CD4-positive, alpha-beta T cell treated with Interleukin-10 for 1 hour (primary cell): Measurements from ENCODE around the gene SMOC2.

ENCODE experiments used
- DNase-seq: peaks from one replicate; pipeline ENCODE4 v3.0.0-alpha.2; 2020

SMOC2 gene

GRCh38 chr6:168634541-168635328, 193.8 kb downstream of the SMOC2 start:
- no peak for DNase-seq

GRCh38 chr6:168636147-168637004, 195.4 kb downstream of the SMOC2 start:
- no peak for DNase-seq

- DNase-seq, result no peak
Measured at GRCh38 chr6:168637834-168638233, 196.8 kb downstream of the SMOC2 start.

GRCh38 chr6:168638468-168639271, 197.7 kb downstream of the SMOC2 start:
- no peak for DNase-seq

- DNase-seq, result no peak
Measured at GRCh38 chr6:168640181-168640580, 199.2 kb downstream of the SMOC2 start.

GRCh38 chr6:168640768-168641167, 199.8 kb downstream of the SMOC2 start:
- DNase-seq, result no peak

GRCh38 chr6:168641446-168641845, 200.5 kb downstream of the SMOC2 start:
- no peak for DNase-seq

GRCh38 chr6:168643401-168643800, 202.4 kb downstream of the SMOC2 start:
- DNase-seq, result no peak

GRCh38 chr6:168645326-168645725, 204.3 kb downstream of the SMOC2 start:
- DNase-seq, result no peak

GRCh38 chr6:168647271-168647670, 206.3 kb downstream of the SMOC2 start:
- no peak for DNase-seq

- DNase-seq, result no peak
Measured at GRCh38 chr6:168648240-168649125, 207.5 kb downstream of the SMOC2 start.

GRCh38 chr6:168649209-168649608, 208.2 kb downstream of the SMOC2 start:
- no peak for DNase-seq

- no peak for DNase-seq
Measured at GRCh38 chr6:168650671-168651111, 209.7 kb downstream of the SMOC2 start.

- DNase-seq, result no peak
Measured at GRCh38 chr6:168655462-168656152, 214.6 kb downstream of the SMOC2 start.

GRCh38 chr6:168658059-168658458, 217.1 kb downstream of the SMOC2 start:
- no peak for DNase-seq

- DNase-seq, result no peak
Measured at GRCh38 chr6:168660400-168660945, 219.5 kb downstream of the SMOC2 start.

GRCh38 chr6:168662301-168662936, 221.4 kb downstream of the SMOC2 start:
- DNase-seq, result no peak

GRCh38 chr6:168663041-168663440, 222.1 kb downstream of the SMOC2 start:
- no peak for DNase-seq

GRCh38 chr6:168664956-168665355, 224.0 kb downstream of the SMOC2 start:
- no peak for DNase-seq

- DNase-seq, result no peak
Measured at GRCh38 chr6:168666170-168666569, 225.2 kb downstream of the SMOC2 start.
